IPS-18c (cell line): ENCODE results near the gene PIH1D1.

Experiments
- H3K4me3 ChIP-seq: 2 replicates; pipeline ENCODE4 v1.7.0; 2013; ENCODE audit warnings: low read depth, mild to moderate bottlenecking, low read length, moderate library complexity; ENCODE audit not compliant: insufficient read depth
- H3K9me3 ChIP-seq: one replicate; pipeline ENCODE4 v1.6.1; 2013; ENCODE audit warnings: mild to moderate bottlenecking, low read length, moderate library complexity; ENCODE audit not compliant: control insufficient read depth, insufficient read depth

The PIH1D1 gene

GRCh38 chr19:49451430-49452181, at the start of gene PIH1D1:
Gene PIH1D1 (minus strand): TSS chr19:49451814. CDS start chr19:49451574, 240 bp downstream.
- no peaks in the 10 kb centered on the region for H3K9me3 ChIP-seq
- H3K4me3 ChIP-seq = peak within 1 kb of the TSS; percentile 71

GRCh38 chr19:49499030-49499670, 47.5 kb upstream of the PIH1D1 start:
- no peaks in the 10 kb centered on the region for H3K9me3 ChIP-seq
- no peak overlapping the region for H3K4me3 ChIP-seq

DNA sequence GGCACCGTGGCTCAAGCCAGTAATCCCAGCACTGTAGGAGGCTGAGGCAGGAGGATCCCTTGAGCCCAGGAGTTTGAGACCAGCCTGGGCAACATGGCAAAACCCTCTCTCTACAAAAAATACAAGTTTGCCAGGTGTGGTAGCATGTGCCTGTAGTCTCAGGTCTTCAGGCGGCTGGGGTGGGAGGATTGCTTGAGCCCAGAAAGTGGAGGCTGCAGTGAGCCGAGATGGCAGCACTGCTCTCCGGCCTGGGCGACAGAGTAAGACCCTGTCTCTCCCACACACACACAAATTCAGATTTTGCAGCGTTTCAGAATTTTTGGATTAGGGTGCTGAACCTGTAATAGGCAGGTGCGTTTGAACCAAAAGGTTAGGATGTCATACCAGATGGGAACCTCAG, 46.9 kb upstream of the PIH1D1 start:
- no peak overlapping the region for H3K4me3 ChIP-seq

DNA sequence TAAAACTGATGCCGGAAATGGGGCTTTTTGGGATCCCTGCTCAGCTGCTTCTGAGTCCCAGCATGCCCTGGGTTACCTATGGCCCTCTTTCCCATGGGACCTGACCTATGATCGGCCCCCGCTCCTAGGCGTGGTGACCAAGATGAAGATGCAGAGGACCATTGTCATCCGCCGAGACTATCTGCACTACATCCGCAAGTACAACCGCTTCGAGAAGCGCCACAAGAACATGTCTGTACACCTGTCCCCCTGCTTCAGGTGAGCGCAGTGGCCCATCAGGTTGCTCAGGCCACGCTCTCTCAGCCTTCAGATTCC, 46.1 kb upstream of the PIH1D1 start:
- Histone ChIP-seq H3K9me3 (no peaks in the 10 kb centered on the region), H3K4me3 (peak overlapping the region; percentile 73)

More for the DNA sequence above, 46.9 kb upstream of the PIH1D1 start:
- H3K9me3 ChIP-seq = no peaks in the 10 kb centered on the region

- Histone ChIP-seq H3K9me3 (no peaks in the 10 kb centered on the region), H3K4me3 (peak overlapping the region; percentile 73)
Measured at GRCh38 chr19:49497047-49497788, 45.6 kb upstream of the PIH1D1 start.

DNA sequence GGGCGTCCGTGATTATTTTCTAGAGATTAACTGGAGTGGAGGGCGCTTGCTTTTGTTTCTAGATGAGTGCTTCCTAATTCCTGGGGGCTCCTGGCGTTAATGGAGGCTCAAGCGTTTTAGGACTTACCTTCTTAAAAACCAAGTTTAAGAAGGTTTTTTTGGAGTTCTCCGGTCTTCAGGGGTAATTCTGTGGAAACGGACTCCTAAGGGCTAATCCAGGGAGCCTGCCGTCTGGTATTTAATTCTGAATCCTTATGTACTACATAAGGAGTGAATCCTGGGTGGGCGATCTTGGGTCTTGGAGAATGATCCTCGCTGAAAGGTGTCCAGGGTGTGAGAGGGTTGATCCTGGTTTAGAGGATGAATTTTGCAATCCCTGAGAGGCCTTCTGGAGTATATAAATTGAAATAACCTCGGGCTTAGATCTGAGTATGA, 45.0 kb upstream of the PIH1D1 start:
- Histone ChIP-seq H3K9me3 (no peaks in the 10 kb centered on the region), H3K4me3 (peak overlapping the region; percentile 73)

DNA sequence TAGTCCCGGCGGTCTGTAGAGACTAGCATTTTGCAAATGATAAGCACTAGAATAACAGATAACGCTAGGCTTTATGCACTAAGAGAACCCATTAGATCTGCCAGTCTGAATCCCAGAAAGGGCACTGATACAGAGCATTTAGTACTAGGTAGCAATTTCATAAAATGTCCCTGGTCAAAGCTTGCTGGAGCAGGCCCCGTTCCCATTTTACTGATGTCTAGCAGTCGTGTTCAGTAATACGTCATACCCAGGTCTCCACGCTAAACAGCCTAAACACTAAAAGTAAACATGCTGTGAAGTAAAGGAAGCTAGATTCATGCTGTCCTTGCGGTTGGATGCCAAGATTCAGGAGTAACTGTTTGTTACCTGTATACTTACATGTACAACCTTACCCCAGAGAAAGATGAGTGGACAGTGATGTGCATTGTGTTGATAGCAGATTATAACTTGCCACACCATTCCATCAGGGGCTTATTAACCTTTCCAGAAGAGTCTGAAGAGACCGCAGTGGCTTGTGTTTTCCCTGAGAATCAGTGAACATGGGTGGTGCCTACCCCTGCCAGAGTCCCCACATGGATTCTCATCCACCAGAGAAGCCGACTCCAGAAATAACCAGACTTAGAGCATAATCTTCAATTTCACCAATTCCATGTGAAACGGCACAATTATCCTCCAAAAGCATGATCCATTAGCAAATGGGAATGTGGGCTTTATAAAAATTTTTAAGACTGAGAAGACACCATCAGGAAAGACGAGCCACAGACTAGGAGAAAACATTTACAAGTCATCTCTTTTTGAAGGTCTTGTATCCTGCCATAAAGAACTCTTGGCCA, 41.2 kb upstream of the PIH1D1 start:
- Histone ChIP-seq H3K9me3 (no peaks in the 10 kb centered on the region), H3K4me3 (no peak overlapping the region)

DNA sequence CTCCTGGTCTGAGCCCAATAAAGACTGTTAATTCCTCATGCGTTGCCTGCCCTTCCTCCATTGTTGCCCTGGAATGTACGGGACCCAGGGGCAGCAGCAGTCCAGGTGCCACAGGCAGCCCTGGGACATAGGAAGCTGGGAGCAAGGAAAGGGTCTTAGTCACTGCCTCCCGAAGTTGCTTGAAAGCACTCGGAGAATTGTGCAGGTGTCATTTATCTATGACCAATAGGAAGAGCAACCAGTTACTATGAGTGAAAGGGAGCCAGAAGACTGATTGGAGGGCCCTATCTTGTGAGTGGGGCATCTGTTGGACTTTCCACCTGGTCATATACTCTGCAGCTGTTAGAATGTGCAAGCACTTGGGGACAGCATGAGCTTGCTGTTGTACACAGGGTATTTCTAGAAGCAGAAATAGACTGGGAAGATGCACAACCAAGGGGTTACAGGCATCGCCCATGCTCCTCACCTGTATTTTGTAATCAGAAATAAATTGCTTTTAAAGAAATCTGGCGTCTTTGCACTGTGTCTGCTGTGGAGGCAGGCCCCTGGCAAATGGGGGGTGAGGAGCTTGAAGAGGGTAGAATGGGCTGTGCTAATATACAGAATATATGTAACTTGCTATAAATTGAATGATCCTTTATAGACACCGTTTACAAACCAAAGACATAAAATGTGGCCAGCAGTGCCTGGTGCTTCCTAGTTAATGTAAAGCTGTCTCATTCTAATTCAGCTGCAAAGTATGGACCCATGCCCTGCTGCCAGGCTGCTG, 40.4 kb upstream of the PIH1D1 start:
- no peaks in the 10 kb centered on the region for H3K9me3 ChIP-seq
- H3K4me3 ChIP-seq = no peak overlapping the region

DNA sequence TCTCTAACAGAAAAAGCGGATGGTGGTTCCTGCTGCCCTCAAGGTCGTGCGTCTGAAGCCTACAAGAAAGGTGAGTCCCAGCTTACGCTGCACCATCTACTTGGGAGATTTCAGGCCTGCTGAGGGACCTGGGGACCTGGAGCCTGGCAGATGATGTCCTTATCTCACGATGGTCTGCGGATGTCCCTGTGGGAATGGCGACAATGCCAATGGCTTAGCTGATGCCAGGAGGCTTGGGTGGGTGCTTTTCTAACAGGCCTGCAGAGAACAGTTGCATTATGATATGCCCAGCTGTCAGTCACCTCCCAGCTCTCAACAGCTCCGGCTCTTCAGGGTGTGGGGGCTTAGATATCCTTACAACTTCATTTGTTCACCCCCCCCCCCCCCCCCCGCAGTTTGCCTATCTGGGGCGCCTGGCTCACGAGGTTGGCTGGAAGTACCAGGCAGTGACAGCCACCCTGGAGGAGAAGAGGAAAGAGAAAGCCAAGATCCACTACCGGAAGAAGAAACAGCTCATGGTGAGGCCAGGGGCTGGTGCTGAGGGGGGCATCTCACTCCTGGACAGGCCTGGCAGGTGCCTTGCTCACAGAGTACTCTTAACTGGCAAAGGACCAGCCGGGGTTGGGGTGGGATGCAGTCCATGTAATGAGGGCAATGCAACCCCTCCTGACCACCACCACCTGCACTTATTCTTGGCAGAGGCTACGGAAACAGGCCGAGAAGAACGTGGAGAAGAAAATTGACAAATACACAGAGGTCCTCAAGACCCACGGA, 39.6 kb upstream of the PIH1D1 start:
- Histone ChIP-seq H3K9me3 (no peaks in the 10 kb centered on the region), H3K4me3 (no peak overlapping the region)

- Histone ChIP-seq H3K4me3 (0 out of 2 replicates have a peak overlapping the region, but pooled peaks have one; percentile 99), H3K9me3 (no peaks in the 10 kb centered on the region)
Measured at GRCh38 chr19:49490287-49491029, 38.8 kb upstream of the PIH1D1 start.

- H3K4me3 ChIP-seq = peak overlapping the region; percentile 99; the same call in 1 of the 2 replicates
- no peaks in the 10 kb centered on the region for H3K9me3 ChIP-seq
Measured at GRCh38 chr19:49489601-49490167, 38.1 kb upstream of the PIH1D1 start.

GRCh38 chr19:49488863-49489537, 37.4 kb upstream of the PIH1D1 start:
- Histone ChIP-seq H3K9me3 (no peaks in the 10 kb centered on the region), H3K4me3 (peak overlapping the region; percentile 99)

- Histone ChIP-seq H3K4me3 (peak overlapping the region; percentile 99), H3K9me3 (no peaks in the 10 kb centered on the region)
Measured at GRCh38 chr19:49488046-49488862, 36.6 kb upstream of the PIH1D1 start.
